Limb (tissue), 2 donors: ENCODE data around the gene SENP8.
A peak's percentile ranks its signal among the peaks of the same experiment; 100 is the strongest.

Experiments used
- DNase-seq, 2 donors: peaks; one replicate each; pipeline ENCODE4 v3.0.0-alpha.2; 2016; ENCODE audit errors: extremely low spot score in 2 of 2

Gene SENP8

DNA sequence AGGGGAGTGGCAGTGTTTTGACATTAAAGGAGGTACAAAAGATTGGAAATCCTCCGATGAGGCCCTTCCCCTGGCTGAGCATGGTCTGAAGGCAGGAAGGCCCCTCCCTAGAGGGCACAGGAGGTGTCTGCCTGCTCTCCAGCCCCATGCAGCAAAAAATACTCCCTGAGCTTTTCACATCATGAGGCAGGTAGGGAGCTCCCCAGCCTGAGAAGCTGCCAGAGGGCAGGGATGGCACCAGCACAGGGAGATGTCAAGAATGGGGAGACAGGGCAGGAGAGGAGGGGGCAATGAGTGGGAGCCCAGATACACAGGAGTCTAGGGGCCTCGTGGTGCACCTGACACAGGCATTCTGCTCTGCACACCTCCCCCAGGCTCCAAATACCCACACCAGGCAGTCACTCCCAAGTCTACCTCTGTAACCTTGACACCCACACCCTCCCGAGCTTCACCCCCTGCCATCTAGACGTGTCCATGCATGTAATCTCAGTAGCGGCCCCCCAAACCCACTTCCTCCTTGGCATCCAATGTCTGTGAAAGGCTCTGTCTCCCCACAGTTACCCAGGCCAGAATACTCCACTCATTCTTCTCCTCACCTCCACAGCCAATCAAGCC, 56.5 kb downstream of the SENP8 start:
- no peak for DNase-seq

DNA sequence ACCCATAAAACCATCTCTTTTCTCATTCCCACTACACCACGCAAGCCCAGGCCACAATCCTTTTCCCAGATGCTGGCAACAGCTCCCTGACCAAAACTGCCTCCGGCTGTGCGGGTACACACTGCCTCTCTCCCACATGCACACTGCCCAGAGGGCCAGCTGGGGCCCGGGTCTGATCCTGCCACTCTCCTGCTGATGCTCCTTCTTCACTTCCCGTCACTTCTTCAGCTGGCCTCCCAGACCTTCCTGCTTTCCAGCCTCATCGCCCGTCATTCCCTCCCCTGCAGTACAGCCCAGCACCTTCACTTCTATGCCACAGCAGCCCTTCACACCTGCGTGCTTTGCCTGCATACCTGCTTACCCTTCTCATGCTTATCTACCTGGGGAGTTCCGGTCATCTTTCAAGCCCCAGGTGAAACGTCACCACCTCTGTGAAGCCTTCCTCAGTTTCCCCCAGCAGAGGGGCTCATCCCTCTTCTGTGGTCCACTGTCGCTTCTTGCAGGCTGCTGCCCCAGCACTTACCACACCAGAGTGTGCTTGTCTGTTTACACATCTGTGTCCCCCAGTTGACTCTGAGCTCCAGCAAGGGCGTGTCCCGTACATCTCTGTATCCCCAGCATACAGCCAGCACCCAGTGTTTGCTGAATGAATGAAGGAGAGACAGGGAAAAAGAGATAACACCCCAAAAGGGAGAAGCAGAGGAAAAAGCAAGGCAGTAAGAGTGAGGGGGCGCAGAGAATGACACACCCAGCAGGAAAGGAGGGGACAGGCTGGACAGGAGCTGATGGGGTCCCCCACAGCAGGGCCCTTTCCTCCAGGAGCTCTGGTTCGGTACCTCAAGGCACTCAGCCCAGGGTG, 57.2 kb downstream of the SENP8 start:
- no peak for DNase-seq

DNA sequence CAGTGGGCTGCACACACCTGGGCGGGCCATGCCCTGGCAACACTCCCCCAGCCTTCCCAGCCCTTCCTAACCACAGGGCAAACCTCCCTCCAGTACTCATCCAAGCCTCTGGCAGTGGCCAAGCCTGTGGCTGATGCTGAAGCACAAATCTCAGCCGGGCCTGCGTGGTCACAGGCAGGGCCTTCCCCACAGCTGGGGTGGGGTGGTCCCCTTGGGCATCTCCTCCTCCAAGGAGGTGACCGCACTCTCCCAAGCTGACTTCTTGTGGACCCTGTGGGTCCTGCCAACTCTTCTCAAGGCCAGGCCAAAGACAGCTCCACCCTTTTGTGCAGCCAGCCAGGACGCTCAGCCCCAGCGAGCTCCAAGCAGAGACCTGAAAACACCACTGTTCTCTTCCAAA, 58.0 kb downstream of the SENP8 start:
- DNase-seq: no peak

DNA sequence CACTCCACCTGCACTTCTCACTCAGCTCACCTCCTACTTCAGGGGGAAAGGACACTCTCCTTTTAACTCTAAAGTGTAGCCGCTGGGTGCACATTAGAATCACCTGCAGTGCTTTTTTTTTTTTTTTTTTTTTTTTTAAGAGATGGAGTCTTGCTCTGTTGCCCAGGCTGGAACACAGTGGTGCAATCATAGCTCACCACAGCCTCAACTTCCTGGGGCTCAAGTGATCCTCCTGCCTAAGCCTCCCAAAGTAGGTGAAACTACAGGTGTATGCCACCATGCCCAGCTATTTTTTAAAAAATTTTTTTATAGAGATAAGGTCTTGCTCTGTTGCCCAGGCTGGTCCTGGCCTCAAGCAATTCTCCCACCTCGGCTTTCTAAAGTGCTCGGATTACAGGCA, 58.5 kb downstream of the SENP8 start:
- DNase-seq: no peak

DNA sequence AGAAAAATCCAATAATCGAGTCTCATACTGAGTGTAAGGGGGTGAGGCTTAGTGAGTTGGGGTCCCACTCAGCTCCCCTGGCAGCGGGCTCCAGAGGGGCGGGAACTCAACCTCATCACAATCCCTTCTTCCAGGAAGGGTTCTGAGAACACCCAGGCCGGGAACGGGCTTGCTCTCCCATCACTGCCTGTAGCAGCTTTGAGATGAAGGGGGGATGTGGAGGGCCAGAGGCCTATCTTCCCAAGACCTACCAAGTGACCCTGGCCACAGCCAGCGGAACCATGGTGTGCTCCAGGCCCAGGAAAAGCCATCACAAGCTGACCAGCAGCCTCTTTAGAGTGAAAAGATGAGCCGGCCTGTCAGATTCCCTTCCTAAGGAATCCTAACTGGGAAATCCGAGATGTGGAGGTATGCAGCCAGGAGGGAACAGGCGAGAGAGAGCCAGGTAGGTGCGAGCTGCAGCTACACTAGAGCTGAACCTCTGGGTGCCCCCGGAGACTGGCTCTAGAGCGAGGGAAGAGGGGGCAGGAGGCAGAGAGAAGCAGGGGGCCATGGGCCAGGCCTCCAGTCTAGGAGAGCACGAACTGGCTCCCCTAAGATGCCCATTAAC, 60.9 kb downstream of the SENP8 start:
- no peak for DNase-seq

DNA sequence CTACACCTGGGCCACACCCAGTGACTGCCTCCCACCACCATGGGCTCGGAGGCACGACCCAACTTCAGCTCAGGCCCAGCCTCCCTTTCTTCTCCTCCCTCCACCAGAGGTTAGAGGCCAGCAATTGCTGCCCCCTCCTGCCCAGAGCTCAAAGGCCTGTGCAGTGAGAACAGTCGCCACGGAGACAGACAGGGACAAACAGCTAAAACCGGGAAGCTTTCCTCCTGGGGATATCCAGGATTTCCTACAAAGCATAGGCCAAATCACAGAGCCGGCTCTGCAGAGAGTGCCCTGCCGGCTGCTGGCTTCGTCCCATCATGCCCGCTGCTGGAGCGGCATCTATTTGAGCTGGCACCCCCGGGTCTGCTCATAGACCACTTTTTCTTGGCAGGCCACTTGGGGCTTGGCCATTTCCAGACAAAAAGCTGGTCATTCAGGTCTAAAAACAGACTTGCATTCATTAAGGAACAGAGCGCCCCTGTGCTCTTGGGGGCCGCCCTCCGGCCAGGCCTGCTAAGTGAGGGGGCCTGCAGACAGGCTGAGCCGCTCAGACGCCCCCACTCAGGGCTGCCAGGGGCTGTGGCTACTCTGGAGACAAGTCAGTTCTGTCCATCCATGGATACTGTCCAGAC, 61.9 kb downstream of the SENP8 start:
- peak; percentile 46 to 65 for DNase-seq

DNA sequence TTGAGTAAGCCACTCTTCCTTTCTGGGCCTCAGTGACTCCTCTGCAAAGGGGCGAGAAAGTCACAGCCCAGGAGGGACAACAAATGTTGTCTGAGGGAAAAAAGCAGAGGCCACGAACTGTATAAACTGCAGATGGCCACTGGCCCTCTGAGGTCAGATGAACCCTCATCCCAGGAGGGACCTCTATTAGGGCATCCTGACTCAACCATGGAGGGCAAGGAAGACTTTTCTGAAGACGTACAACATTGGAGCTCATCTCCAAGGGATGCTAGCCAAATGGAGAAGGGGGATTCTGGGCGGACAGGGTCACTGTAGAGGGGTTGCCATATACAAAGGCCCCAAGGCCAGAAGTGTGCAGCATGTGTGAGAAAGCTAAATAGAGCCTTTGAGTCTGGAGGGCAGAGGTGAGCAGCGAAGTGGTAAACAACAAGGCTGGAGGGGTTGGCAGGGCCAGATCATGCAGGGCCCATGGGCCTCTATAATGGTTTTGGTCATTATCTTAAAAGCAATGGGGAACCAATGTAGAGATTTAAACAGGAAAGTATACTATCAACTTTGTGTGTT, 62.6 kb downstream of the SENP8 start:
- DNase-seq: no peak

DNA sequence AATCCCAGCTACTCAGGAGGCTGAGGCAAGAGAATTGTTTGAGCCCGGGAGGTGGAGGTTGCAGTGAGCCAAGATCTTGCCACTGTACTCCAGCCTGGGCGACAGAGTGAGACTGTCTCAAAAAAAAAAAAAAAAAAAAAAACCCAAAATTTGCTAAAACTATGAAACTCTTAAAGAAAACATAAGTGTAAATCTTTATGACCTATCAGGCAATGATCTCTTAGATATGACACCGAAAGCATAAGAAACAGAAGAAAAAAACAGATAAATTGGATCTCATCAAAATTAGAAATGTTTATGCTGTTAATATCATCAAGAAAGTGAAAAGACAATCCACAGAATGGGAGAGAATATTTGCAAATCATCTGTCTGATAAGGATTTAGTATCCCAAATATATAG, 64.0 kb downstream of the SENP8 start:
- no peak for DNase-seq

DNA sequence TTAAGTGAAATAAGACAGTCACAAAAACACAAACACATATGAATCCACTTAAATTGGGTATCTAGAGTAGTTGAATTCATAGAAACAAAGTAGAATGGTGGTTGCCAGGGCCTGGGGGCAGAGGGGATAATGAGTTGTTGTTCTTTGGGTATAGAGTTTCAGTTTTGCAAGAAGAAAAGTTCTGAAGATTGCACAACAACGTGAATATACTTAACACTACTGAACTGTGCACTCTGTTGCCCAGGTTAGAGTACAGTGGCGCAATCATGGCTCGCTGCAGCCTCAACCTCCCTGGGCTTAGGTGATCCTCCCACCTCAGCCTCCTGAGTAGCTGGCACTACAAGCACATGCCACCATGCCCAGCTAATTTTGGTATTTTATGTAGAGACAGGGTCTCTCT, 64.5 kb downstream of the SENP8 start:
- DNase-seq: no peak

DNA sequence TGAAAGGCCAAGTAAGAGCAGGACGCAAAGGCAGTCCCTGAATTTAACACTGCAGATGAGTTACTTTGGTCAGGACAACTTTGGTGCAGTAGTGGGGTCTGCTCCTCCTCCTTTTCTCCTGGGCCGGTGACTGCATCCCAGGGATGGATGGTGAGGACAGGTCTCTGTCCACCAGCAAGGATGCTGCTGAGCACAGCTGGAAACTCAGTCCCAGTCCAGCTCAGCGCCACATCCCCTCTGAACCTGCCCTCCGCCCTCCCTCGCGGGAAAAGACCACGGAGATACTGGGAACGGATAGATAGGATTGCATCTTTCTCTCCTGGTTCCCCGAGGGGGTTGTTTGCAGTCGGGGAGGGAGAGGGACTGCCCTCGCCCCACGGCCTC, 65.6 kb downstream of the SENP8 start:
- DNase-seq: no peak

DNA sequence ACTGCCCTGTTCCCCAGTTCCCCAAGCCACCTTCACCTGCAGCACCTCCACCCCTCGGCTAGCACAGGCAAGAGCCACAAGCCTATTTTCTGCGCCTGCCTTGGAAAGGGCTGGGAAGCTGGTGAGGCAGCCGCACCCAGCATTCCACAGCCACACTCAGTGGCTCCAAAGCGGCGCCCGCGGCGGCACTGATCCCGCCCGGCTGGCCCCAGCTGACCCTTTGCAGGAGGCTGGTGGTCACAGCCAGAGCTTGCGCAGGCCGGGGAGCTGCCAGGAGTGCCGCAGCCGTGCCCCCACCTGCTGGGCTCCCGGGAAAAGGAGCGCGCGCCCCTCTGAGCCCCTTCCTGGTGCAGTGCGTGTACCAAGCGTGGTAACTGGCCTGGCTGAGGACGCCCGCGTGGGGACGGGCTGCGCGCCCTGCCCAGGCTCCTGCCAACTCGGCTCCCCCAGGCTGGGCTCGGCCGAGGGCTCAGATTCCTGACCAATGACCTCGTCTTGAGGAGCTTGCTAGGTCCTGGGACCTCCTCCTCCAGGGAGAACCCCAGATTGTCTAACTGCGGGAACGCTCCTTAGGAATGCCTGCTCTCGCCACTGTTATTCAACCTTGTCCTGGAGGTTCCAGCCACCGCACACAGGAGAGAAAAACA, 66.1 kb downstream of the SENP8 start:
- DNase-seq: no peak

DNA sequence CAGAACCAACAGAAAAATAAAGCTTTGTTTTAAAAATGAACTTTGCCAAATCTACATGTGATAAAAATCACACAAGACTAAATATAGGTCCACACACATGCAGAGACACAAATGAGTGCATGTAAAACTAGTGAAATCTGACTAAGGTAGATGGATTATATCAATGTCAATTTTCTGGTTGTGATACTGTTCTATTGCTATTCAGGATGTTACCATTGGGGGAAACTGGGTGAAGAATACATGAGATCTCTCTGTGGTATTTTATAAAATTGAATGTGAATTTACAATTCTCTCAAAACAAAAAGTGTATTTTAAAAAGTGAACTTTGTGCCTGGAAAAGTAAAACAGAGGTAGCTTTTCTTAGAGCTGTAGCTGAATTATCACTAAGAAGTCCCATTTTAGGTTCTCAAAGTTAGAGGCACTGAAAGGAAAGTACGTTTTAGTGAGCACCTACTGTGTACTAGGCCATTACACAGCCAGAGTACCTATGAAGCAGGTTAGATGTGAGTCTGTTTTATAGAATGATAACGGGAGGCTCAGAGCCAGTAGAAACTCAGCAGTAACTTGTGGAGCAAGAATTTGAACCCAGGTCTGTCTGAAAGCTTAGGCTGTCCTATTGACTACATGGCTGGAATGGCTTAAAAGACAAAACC, 71.2 kb downstream of the SENP8 start:
- no peak for DNase-seq

DNA sequence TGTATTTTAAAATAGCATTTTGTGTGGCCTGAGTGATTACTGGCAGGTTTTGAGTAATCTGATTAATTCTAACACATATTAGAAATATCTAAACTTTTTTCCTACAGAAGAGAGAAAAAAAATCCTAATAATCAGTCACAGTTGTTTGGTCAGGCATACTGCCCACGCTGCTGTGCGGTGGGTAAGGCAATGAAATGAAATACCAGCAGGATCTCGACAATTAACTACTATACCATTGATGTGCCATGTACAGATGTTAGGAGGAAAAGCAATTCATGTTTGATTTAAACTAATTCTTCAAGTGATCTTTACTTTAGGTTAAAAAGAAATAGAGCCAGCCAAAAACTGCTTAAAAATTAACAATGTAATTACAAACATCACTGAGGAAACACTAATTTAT, 74.2 kb downstream of the SENP8 start:
- DNase-seq: no peak
